IMR-90 (cell line): ENCODE measurements around the gene NNT.

Experiments used
- CHD1 ChIP-seq: IDR thresholded peaks from 2 replicates; pipeline ENCODE4 v1.6.1; 2012; ENCODE audit warnings: low read depth, low read length, improper control_type of control experiment
- CTCF ChIP-seq: conservative IDR thresholded peaks from 2 replicates; pipeline ENCODE4 v1.5.1; 2012; ENCODE audit warnings: mild to moderate bottlenecking, low read depth, low read length, improper control_type of control experiment
- FOS ChIP-seq: fragments of 150-350 bp; IDR thresholded peaks from 2 replicates; pipeline ENCODE4 v1.6.1; 2016; ENCODE audit warnings: low read depth, low read length
- MAFK ChIP-seq: IDR thresholded peaks from 2 replicates; pipeline ENCODE4 v1.6.1; 2012; ENCODE audit warnings: low read depth, low read length, improper control_type of control experiment
- MXI1 ChIP-seq: IDR thresholded peaks from 2 replicates; pipeline ENCODE4 v1.6.1; 2012; ENCODE audit warnings: low read depth, mild to moderate bottlenecking, low read length, moderate library complexity, borderline replicate concordance
- POLR2A ChIP-seq: IDR thresholded peaks from 2 replicates; pipeline ENCODE4 v1.6.1; 2012; ENCODE audit warnings: mild to moderate bottlenecking, low read depth, low read length
- RFX5 ChIP-seq: IDR thresholded peaks from 2 replicates; pipeline ENCODE4 v1.8.0; 2012; ENCODE audit warnings: low read depth, mild to moderate bottlenecking, low read length, moderate library complexity
- USF2 ChIP-seq: fragments of 150-350 bp; IDR thresholded peaks from 2 replicates; pipeline ENCODE4 v1.6.1; 2017; ENCODE audit warnings: mild to moderate bottlenecking, antibody characterized with exemption, low read length, low read depth

- TF ChIP-seq CTCF (no peak), POLR2A (no peak), CHD1 (no peak), MXI1 (no peak), FOS (no peak), USF2 (no peak), MAFK (no peak), RFX5 (no peak)
These were observed 88.3 kb downstream of the NNT start for GRCh38 chr5:43691275-43691674.
